ENCODE data around the gene PBX4.

- TF ChIP-seq CTCF (IDR thresholded peaks at IDR 0.05) (no peak), POLR2A (IDR thresholded peaks at IDR 0.05) (no peak), POLR2AphosphoS5 (IDR thresholded peaks at IDR 0.05) (no peak)
These were observed 91.7 kb downstream of the PBX4 start for GRCh38 chr19:19526581-19527370.
